GM19467 (cell line): ENCODE measurements around the gene PDLIM7.
A peak's percentile ranks its signal among the peaks of the same experiment; 100 is the strongest.

Source experiments
- ATAC-seq: cut with Tn5 transposase; IDR thresholded peaks from one replicate; pipeline ENCODE4 v1.9.1; 2021; ENCODE audit warnings: mild to moderate bottlenecking, moderate library complexity; ENCODE audit not compliant: unreplicated experiment

PDLIM7 gene

DNA sequence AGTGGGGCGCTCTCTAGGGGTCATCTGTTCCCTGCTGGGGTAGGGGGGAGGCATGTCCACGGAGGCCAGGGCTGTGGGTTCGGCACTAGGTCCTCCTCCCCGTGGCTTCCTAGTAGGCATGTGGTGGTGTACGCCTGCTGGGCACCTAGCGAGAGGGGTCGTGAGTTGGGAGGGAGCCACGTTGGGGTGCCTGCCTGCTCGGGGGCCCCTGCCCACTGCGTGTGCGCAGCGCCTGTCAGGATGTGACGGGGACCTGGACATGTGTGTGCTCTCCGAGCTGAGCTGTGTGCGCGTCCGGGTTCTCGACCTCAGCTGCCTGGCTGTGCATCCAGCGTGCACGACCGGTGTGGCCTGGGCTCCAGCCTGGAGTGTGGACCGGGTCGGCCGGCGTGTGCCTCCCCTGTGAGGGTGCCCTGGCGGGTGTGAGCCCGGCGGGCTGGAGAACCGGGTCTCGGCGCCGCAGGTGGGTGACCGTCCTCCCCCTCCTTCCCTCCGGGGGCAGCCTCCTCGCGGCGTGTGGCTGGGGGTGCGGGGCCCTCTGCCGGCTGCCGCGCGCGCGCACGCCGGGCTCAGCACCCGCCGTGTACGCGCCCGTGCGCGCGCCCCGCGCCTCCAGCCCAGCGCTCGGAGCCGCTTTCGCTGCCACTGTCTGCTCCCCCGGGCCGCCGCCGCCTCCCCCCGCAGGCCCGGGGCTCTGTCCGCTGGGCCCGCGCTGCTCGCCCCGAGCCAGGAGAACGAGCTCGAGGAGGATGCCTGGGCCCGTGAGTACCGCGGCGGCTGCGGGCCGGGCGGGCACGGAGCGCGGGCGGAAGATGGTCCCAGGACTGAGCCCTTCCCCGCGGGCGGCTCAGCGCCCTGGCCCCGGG is 51.0 kb downstream of the PDLIM7 start, which contains the start of gene PRR7:
Gene PRR7 (plus strand): TSS at position 615 of the 866 bp plus-strand sequence. CDS start 8,254 bp downstream, outside the sequence.
- peak; percentile 42 for ATAC-seq

DNA sequence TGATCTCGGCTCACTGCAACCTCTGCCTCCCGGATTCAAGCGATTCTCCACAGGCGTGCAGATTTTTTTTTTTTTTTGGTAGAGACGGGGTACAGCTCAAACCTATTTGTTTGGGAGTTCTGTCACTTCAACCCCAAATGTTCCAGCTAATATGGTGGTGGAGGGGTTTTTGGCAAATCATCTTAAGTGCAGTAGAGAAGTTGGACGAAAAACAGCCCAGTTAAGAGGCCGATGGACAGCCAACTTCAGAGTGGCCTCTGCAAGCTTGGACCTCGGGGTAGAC is 51.5 kb downstream of the PDLIM7 start:
- ATAC-seq = no peak

DNA sequence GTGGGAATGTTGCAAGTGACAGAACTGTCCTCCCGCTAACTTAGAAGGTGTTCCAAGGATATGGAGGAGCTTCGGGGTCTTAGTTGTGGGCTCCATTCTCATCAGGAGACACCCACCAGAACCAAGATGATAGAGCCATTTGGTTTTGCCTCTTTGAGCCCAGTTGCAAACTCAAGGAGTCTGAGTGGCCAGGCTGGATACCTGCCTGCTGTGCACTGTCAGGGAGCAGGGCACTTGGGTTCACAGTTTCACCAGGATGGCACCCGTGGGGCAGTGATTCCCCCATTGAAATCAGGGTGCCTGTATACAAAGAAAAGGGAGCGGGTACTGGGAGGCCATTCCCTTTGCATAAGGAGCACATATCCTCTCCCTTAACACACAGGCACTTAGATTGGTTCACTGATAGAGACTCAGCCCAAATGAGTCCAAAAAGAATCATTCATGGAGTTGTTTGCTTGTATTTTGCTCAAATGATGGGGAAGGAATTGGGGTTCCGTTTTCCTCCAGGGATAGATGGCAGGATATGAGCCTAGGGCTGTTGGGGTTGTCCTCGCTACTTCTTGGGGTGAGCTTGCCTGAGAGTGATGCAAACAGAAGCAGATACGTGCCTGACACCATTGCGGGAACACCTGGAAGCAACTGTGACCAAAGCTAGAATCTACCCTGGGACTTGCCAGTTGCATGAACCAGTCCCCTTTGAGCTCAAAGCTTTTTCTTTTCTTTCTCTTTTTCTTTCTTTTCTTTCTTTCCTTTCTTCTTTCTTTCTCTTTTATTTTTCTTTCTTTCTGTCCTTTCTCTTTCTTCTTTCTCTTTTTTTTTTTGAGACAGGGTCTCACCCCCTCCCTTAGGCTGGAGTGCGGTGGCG is 52.1 kb downstream of the PDLIM7 start:
- no peak for ATAC-seq

DNA sequence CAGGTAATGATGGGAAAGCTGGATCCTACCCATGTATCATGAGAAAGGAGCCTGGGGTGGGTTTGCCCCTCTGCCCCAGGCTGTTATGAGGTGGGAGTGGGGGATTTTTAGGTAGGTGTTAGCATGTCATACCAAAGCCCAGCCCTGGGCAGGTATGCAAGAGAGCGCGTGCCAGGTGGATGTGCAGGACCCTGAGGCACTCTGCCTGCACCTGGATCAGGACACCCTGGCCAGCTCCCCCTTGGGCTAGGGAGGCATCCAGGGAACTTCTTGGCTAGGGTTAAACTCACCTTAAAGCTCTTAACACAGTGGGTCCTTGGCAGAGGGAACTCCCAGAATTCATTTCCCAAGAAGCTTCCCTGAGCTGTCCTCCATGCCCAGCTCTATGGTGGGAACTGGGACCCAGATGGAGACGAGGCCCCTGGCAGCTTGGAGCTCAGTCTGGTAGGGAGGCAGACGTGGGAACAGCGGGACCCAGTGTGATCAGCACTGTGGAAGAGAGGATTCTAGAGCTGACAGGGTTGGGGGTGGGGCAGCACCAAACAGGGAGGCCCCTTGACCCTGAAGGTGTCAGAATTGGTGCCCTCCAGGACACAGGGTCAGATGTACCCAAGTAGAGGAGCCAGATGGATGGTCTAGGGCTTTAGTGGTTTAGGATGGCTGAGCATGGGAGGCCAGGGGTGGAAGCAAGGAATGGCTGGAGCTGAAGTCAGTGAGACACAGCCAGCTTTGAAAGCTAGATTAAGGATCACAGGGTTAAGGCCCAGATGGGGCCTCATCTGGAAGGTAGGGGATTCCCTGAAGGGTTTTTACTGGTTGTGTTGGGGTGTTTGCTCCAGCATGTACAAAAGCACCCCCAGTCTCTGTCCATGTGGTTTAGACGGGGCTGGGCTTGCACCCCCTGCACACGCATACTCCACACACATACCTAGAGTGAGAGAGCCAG is 53.0 kb downstream of the PDLIM7 start:
- no peak for ATAC-seq

DNA sequence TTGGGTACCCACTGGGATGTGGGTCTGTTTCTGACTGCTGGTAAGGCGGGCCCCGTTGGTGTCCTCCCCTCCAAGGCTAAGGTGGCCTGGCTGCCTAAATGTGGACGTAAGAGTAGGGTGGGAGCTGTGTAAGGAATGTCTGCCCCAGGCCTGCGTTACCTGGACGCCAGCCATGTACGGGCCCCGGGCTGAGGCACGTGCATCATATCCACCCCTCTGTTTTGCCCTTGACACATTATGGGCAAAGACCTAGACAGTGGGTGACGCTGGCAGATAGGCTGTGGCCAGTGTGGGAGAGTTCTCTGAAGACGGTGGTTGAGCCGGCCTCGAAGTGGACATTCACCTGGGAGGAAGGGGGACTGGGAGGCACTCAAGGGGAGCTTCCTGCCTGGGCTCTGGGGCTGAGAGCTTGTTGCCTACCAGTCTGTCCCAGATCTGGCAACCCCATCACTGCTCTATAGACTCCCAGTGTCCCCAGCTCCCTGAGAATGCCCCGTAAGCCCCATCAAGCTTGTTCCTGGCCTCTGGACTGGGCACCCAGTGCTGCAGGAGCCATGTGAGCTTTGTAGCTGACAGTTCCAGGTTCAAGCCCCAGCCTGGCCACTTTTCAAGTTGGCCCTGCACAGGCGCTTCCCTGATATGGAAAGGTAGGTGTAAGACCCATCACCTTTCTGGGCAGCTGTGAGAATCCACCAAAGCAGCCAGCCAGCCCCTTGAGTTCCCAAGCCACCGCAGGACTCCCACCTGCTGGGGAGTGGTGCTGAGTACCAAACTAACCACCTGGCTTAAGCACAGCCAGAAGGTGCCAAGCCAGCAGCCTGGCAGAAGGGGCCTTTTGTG is 54.0 kb downstream of the PDLIM7 start:
- ATAC-seq = no peak

DNA sequence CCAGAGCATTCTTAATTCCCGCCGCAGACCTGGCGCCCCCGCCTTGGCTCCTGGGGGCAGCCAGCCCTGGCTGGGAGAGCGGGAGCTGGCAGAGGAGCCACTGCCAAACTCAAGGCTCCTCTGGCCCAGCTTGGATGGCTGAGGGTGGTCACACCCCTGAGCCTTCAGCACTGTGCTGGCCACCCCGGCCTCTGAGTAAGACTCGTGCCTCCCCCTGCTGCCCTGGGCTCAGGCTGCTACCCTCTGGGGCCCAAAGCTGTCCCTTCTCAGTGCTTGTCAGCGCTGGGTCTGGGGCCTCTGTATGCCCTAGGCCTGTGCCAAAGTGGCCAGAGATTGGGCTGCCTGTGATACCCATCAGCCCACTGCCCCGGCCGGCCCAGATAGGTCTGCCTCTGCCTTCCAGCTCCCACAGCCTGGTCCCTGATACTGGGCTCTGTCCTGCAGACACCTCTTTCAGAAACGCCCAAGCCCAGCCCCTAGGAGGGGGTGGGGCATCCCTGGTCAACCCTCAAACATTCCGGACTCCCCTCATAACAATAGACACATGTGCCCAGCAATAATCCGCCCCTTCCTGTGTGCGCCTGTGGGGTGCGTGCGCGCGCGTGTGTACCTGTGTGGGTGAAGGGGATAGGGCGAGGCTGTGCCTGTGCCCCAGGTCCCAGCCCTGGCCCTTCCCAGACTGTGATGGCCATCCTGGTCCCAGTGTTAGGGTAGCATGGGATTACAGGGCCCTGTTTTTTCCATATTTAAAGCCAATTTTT is 55.2 kb downstream of the PDLIM7 start:
- ATAC-seq = no peak

DNA sequence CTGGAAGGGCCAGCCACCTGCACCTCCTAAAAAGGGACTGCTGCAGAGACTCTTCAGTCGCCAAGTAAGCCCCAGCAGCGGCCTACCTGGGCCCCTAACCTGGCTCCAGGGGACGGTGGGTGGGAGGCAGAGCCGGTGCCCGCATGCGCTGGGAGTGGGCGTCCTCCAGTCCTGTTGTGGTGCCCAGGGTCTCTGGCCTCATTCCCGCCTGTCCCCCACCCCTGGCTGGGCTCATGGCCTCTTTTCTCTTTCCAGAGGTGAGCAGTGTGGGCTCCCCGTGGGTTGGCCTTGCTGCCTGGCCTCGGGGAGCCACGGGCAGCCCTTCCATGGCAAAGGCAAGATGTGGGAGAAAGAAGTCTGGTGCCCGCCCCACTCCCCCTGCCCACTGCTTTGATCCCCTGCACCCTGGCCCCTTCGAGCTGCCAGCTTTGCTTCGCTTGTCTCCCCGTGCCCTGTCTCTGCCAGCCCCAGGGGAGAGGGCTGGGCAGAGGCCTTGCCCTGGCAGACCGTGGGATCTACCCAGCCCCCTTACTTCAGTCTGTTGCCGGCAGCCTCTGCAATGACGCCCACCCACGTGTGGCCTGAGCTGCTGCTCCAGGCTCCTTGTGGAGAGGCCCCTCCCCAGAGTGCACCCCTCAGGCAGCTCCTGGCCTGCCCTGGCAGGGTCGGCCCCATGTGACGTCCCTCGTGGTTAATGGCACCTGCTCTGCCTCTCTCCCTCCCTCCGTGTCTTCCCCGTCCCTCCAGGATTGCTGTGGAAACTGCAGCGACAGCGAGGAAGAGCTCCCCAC is 56.2 kb downstream of the PDLIM7 start:
- ATAC-seq = no peak

DNA sequence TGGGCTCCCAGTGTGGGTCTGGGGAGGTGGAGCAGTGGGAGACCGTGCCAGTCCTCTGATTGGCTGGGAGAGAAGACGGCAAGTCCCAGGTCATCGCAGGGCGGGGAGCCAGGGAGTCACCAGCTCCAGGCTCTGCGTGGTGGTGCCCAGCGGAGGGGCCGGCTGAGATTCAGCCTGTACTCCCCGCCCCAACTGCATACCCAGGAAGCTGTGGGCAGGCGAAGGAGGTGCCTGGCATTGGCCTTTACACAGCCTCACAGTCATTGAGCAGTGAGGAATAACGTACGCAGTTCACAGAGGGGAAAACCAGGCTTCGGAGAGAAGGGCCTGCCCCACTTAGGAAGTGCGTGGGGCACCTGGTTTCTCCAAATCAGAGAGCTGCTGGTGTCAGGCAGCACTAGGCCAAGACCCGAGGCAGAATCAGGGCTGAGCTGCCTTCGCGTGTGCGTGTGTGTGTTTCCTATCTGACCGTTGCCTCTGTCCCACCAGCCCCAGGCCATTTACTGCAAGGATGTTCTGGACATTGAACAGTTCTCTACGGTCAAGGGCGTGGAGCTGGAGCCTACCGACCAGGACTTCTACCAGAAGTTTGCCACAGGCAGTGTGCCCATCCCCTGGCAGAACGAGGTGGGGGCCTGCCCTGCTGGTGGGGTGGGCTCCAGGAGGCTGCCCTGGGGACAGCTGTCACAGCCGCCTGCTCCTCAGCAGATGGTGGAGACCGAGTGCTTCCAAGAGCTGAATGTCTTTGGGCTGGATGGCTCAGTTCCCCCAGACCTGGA is 57.0 kb downstream of the PDLIM7 start:
- no peak for ATAC-seq

DNA sequence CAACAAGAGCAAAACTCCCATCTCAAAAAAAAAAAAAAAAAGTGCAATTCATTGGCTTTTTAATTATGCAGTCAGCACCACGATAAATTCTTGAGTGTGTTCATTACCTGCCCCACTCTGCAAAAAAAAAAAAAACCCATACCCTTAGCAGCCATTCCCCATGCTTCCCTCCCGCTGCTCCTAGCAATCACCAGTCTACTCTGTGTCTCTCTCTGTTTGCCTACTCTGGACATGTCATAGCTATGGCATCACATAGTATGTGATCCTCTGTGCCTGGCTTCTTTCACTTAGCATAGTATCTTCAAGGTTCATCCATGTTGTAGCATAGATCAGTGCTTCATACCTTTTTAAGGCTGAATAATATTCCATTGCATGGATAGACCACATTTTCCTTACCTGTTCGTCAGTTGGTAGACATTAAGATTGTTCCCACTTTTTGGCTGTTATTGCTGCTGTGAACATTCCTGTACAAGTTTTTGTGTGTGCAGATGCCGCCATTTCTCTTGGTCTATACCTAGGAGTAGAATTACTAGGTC is 57.8 kb downstream of the PDLIM7 start:
- ATAC-seq = no peak

DNA sequence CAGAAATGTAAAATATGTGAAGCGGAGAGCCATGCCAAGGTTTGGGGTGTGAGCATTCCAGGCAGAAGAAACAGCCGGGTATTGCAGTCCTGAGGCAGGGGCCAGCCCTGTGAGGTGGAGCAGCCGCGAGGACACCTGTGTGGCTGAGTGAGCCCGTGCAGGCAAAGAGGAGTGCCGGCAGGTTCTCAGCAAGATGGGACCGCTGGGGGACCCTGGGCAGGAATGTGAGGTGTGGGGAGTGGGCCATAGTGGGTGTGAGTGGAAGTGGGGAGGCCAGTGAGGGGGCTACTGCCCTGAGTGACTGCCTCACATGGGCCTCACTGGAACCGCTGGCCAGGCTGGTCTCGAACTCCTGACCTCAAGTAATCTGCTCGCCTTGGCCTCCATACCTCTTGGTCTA is 58.9 kb downstream of the PDLIM7 start:
- no peak for ATAC-seq

DNA sequence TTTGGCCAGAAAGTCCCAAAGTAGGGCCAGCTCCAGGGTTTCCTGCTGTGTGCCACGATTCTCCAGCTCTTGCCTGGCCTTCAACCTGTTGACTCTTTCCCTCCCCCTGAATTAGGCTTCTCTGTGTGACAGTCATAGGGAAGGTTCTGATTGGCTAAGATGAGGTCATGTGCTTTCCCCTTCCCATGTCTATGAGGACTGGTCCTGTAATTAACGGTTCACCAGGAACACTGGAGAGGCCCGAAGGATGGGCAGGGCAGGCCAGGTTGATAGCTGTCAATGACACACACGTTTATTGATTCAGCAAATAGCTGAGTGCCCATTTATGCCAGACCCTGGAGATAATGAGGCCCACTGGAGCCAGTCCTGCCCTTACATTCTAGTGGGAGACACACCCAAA is 59.8 kb downstream of the PDLIM7 start:
- ATAC-seq = no peak

DNA sequence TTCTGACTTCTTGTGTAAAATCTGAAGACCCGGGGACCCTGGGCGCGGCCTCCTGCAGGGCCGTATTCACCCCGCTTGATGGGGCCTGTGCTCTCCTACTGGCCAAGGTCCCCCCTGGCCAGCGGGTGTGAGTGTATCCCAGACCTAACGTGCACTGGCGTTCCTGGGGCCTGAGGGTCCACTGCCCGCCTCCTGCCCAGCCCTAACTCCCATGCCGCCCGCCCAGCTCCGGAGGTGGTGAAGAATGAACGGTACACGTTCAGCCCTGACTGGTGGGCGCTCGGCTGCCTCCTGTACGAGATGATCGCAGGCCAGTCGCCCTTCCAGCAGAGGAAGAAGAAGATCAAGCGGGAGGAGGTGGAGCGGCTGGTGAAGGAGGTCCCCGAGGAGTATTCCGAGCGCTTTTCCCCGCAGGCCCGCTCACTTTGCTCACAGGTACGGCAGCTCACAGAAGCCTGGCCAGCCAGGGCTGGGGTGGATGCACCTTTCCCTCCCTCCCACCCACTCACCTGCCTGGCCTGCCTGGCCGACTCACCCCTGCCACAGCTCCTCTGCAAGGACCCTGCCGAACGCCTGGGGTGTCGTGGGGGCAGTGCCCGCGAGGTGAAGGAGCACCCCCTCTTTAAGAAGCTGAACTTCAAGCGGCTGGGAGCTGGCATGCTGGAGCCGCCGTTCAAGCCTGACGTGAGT is 61.4 kb downstream of the PDLIM7 start:
- no peak for ATAC-seq

DNA sequence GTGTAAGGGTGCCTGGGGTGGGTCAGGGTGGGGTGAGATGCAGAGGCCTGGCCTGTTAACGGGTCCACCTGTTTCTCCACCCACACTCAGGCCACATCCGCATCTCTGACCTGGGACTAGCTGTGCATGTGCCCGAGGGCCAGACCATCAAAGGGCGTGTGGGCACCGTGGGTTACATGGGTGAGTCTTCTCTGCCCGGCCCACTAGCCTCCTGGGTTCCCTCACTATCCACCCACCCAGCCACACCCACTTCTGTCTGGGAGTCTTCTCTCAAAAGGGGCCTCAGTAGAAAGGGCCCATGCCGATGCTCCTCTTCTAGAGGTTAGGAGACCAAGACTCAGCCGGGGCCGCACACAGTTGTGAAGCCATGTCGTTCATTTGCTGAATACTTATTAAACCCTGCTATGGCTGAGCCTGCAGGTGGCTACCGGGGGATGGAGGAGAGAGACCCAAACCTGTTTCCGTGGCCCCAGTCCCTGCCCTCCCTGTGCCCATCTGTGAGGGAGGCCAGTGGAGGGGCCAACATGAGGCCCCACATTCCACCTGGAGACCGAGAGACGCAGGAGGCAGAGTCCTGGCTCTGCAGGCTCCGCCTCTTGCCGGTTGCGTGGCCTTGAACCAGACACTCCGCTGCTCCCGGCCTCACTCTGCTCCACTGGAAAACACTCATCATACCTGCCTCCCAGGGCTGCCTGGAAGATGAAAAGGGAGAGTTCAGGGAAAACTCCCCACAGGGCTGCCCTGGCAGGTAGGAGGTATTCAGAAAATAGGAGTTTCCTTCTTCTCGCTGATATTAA is 62.3 kb downstream of the PDLIM7 start:
- no peak for ATAC-seq

DNA sequence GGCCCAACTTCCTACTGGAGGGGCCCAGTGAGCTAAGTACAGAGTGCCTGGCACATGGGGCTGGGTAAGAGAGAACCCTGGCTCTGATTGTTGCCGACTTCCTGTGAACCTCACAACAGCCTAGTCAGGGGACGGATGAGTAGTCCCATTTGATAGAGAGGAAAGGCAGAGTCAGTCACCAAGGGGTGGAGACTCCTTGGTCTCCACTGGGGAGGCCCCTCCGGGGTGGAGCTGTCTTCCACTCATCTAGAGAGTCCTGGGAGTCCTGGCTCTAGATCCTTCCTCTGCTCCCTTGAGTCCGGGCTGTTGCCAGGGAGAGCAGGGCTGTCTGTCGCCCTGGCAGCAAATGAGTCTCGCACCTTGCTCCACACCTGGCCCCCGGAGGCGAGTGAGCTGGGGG is 63.0 kb downstream of the PDLIM7 start:
- no peak for ATAC-seq

DNA sequence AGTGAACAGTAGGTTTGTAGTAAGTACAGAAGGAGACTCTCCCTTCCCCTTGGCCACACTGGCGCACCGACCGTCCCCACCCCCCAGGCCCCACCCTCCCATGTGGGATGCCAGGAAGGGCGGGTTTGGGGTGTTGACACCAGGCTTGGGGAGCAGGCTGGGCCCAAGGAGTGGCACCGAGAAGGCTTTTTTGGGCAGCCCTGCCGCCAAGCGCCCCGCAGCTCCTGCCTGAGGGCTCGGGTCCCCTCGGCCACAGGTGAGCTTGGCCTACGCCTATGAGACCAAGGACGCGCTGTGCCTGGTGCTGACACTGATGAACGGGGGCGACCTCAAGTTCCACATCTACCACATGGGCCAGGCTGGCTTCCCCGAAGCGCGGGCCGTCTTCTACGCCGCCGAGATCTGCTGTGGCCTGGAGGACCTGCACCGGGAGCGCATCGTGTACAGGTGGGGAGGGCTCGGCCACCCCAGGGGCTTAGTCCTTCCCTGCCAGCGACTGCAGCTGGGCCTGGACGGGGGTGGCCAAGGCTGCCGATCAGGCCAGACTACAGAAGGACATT is 63.7 kb downstream of the PDLIM7 start:
- ATAC-seq = no peak
